ENCODE data around the gene PABPN1. TPM values are rescaled to one million over a fixed set of nuclear protein-coding genes. Genes with fewer than 3 reads are reported as not detected.

Gene PABPN1
- total and polyA plus RNA-seq, 2 experiments from 2014 or later = 57.8 to 60.3 TPM

GRCh38 chr14:23344481-23344880 lies 23.2 kb downstream of the PABPN1 start:
- Histone ChIP-seq H3K9me3 (ENCODE audit: low read depth) (no peaks in the 10 kb centered on the region), H3K9me2 (ENCODE audit: insufficient read depth) (no peaks in the 10 kb centered on the region), H3K36me3 (ENCODE audit: low read depth) (no peaks in the 10 kb centered on the region), H3K27ac (no peak overlapping the region), H3K4me1 (ENCODE audit: insufficient read depth) (no peaks in the 10 kb centered on the region), H3K9ac (no peak overlapping the region), H3K27me3 (replicated peaks; ENCODE audit: insufficient read depth) (no peaks in the 10 kb centered on the region), H3K79me2 (ENCODE audit: insufficient read depth) (no peaks in the 10 kb centered on the region), H3F3A (ENCODE audit: insufficient read depth) (no peaks in the 10 kb centered on the region), H3K4me3 (no peak overlapping the region), H3K4me2 (ENCODE audit: unreplicated experiment) (no peak overlapping the region), H4K20me1 (ENCODE audit: insufficient read depth) (no peaks in the 10 kb centered on the region), H2AFZ (no peak overlapping the region)
- WGBS, 2 experiments (ENCODE audit: low coverage in 1 of 2, low lambda C conversion rate in 2 of 2, missing lambda C conversion rate in 2 of 2) = 53 to 73% methylated on average over 3 of the region's 3 CpGs
- TF ChIP-seq EZH2 (IDR thresholded peaks at IDR 0.05; ENCODE audit: insufficient read depth, poor library complexity, severe bottlenecking) (no peak), EZH2phosphoT487 (IDR thresholded peaks at IDR 0.05; ENCODE audit: insufficient read depth, low read depth) (no peak)
- in situ Hi-C loops (cut with MboI) = no loop called here
- no peak for DNase-seq

- Histone ChIP-seq H3K79me2 (ENCODE audit: insufficient read depth) (no peaks in the 10 kb centered on the region), H3K27me3 (replicated peaks; ENCODE audit: insufficient read depth) (no peaks in the 10 kb centered on the region), H2AFZ (no peak overlapping the region), H3K9ac (no peak overlapping the region), H3F3A (ENCODE audit: insufficient read depth) (no peaks in the 10 kb centered on the region), H3K4me1 (ENCODE audit: insufficient read depth) (no peaks in the 10 kb centered on the region), H3K9me3 (ENCODE audit: low read depth) (no peaks in the 10 kb centered on the region), H3K4me2 (ENCODE audit: unreplicated experiment) (no peak overlapping the region), H3K27ac (no peak overlapping the region), H3K36me3 (ENCODE audit: low read depth) (no peaks in the 10 kb centered on the region), H3K9me2 (ENCODE audit: insufficient read depth) (no peaks in the 10 kb centered on the region), H3K4me3 (no peak overlapping the region), H4K20me1 (ENCODE audit: insufficient read depth) (no peaks in the 10 kb centered on the region)
- WGBS, 2 experiments (ENCODE audit: low coverage in 1 of 2, low lambda C conversion rate in 2 of 2, missing lambda C conversion rate in 2 of 2) = 70 to 76% methylated on average over 13 of the region's 13 CpGs
- in situ Hi-C loops (cut with MboI) = no loop called here
- DNase-seq = no peak
- TF ChIP-seq EZH2 (IDR thresholded peaks at IDR 0.05; ENCODE audit: insufficient read depth, poor library complexity, severe bottlenecking) = no peak
- TF ChIP-seq EZH2phosphoT487 (IDR thresholded peaks at IDR 0.05; ENCODE audit: insufficient read depth, low read depth) = no peak
Measured at GRCh38 chr14:23345987-23346692, 24.9 kb downstream of the PABPN1 start.

- Histone ChIP-seq H3K27ac (no peak overlapping the region), H4K20me1 (ENCODE audit: insufficient read depth) (no peaks in the 10 kb centered on the region), H3K4me1 (ENCODE audit: insufficient read depth) (no peaks in the 10 kb centered on the region), H3K36me3 (ENCODE audit: low read depth) (no peaks in the 10 kb centered on the region), H3K9ac (no peak overlapping the region), H3K4me3 (no peak overlapping the region), H3K9me3 (ENCODE audit: low read depth) (no peaks in the 10 kb centered on the region), H3K27me3 (replicated peaks; ENCODE audit: insufficient read depth) (no peaks in the 10 kb centered on the region), H2AFZ (no peak overlapping the region), H3K79me2 (ENCODE audit: insufficient read depth) (no peaks in the 10 kb centered on the region), H3K9me2 (ENCODE audit: insufficient read depth) (no peaks in the 10 kb centered on the region), H3K4me2 (ENCODE audit: unreplicated experiment) (no peak overlapping the region), H3F3A (ENCODE audit: insufficient read depth) (no peaks in the 10 kb centered on the region)
- in situ Hi-C loops (cut with MboI) = no loop called here
- WGBS, 2 experiments (ENCODE audit: low coverage in 1 of 2, low lambda C conversion rate in 2 of 2, missing lambda C conversion rate in 2 of 2) = 82 to 88% methylated on average over 15 to 27 of the region's 27 CpGs
- no peak for DNase-seq
- TF ChIP-seq EZH2phosphoT487 (IDR thresholded peaks at IDR 0.05; ENCODE audit: insufficient read depth, low read depth) (no peak), EZH2 (IDR thresholded peaks at IDR 0.05; ENCODE audit: insufficient read depth, poor library complexity, severe bottlenecking) (no peak)
Measured at GRCh38 chr14:23346693-23347405, 25.6 kb downstream of the PABPN1 start.

GRCh38 chr14:23347406-23348296 lies 26.4 kb downstream of the PABPN1 start:
- no peak overlapping the region for H3K9ac ChIP-seq
- 93 to 96% methylated on average over 19 of the region's 19 CpGs for WGBS, 2 experiments (ENCODE audit: low coverage in 1 of 2, low lambda C conversion rate in 2 of 2, missing lambda C conversion rate in 2 of 2)
- no peak for DNase-seq
- no peaks in the 10 kb centered on the region for H4K20me1 ChIP-seq (ENCODE audit: insufficient read depth)
- in situ Hi-C loops (cut with MboI) = no loop called here
- H3K79me2 ChIP-seq (ENCODE audit: insufficient read depth) = no peaks in the 10 kb centered on the region
- H3K27me3 ChIP-seq (replicated peaks; ENCODE audit: insufficient read depth) = no peaks in the 10 kb centered on the region
- H3K36me3 ChIP-seq (ENCODE audit: low read depth) = no peaks in the 10 kb centered on the region
- H3K4me2 ChIP-seq (ENCODE audit: unreplicated experiment) = no peak overlapping the region
- no peak overlapping the region for H2AFZ ChIP-seq
- H3K4me1 ChIP-seq (ENCODE audit: insufficient read depth) = no peaks in the 10 kb centered on the region
- no peak overlapping the region for H3K4me3 ChIP-seq
- no peak for TF ChIP-seq EZH2phosphoT487 (IDR thresholded peaks at IDR 0.05; ENCODE audit: insufficient read depth, low read depth)
- no peak for TF ChIP-seq EZH2 (IDR thresholded peaks at IDR 0.05; ENCODE audit: insufficient read depth, poor library complexity, severe bottlenecking)
- no peak overlapping the region for H3K27ac ChIP-seq
- H3K9me2 ChIP-seq (ENCODE audit: insufficient read depth) = no peaks in the 10 kb centered on the region
- no peaks in the 10 kb centered on the region for H3K9me3 ChIP-seq (ENCODE audit: low read depth)
- no peaks in the 10 kb centered on the region for H3F3A ChIP-seq (ENCODE audit: insufficient read depth)
